Choroid plexus epithelial cell (primary cell): ENCODE results near the gene XRCC4.

ENCODE experiments used
- DNase-seq: peaks from one replicate; pipeline ENCODE4 v3.0.0-alpha.2; 2010; ENCODE audit warnings: low read depth
- H3K4me3 ChIP-seq: 2 replicates; pipeline ENCODE4 v1.5.1; 2011; ENCODE audit warnings: low read depth, mild to moderate bottlenecking, control low read depth, low read length, moderate library complexity
- TF ChIP-seq, protein P1 (sequence below): conservative IDR thresholded peaks from 2 replicates; pipeline ENCODE4 v1.5.1; 2011; ENCODE audit warnings: low read depth, mild to moderate bottlenecking, control low read depth, inconsistent platforms, low read length, moderate library complexity

Gene XRCC4

DNA sequence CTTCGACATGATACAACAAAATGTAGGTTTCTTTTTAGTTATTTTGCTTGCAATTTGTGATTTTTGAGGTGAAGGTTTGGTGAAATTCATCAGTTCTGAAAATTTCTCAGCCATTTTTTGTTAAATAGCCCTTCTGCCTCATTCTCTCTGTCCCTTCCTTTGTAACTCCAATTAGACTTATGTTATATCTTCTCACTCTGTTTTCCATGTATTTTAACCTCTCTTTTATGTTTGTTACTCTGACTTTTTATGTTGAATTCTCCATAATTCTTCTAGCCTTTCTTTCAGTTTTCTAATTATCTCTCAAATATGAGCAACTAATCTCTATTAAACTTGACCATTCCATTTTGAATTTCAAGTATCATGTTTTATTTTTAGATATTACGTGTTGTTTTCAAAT lies 222.0 kb downstream of the XRCC4 start:
- H3K4me3 ChIP-seq, result no peak overlapping the region
- TF ChIP-seq, protein P1, sequence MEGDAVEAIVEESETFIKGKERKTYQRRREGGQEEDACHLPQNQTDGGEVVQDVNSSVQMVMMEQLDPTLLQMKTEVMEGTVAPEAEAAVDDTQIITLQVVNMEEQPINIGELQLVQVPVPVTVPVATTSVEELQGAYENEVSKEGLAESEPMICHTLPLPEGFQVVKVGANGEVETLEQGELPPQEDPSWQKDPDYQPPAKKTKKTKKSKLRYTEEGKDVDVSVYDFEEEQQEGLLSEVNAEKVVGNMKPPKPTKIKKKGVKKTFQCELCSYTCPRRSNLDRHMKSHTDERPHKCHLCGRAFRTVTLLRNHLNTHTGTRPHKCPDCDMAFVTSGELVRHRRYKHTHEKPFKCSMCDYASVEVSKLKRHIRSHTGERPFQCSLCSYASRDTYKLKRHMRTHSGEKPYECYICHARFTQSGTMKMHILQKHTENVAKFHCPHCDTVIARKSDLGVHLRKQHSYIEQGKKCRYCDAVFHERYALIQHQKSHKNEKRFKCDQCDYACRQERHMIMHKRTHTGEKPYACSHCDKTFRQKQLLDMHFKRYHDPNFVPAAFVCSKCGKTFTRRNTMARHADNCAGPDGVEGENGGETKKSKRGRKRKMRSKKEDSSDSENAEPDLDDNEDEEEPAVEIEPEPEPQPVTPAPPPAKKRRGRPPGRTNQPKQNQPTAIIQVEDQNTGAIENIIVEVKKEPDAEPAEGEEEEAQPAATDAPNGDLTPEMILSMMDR, result no peak
- DNase-seq, result no peak

DNA sequence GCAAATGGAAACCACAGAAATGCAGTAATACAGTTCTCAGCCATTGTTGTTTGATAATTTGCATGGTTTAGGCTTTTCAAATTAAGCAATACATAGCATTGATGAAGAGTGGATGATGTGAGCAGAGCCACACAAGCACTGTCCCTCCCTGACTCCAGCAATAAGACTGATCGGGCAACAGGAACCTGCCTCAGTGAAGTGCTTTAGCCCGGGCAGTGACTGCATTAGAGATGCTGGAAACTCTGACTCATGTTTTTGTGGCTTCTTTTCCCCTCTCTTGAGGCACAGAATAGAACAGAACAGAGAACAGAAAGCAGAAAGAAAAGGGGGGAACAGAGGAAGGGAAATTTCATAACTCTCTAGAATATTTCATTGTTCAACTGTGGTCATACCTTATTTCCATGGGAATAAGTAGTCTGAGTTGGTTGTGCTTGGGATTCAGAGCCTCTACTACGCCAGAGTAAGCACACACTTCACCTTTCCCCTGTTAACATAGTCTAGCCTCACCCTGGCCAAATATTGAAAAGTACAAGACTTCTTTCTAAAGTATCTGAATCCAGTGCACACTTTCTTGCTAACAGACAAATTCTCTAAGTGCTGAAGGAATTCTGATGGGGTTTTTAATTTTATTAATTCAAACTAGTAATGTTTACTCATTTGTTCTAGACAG lies 229.4 kb downstream of the XRCC4 start:
- DNase-seq, result peak; percentile 94
- TF ChIP-seq, protein P1, result no peak

DNA sequence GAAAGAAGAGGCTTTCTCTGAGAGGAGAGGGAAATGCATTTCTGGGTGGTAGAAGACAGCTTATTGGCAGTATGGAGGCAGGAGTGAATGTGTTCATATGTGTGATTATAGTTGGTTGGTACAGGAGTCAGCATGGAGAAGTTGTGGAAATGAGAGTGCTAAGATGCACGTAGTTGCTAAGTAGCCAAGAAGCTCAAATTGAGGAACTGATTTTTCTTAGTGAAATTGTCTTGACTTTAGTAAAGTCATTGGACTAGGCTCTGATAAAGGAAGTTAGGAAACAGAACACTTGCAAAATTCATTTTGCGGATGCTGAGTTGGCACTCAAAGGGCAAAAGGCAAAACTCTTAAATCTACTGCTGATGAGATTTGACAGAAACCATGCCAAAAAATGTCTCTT lies 235.3 kb downstream of the XRCC4 start:
- H3K4me3 ChIP-seq, result no peak overlapping the region
- no peak for DNase-seq
- TF ChIP-seq, protein P1, result no peak

More for the DNA sequence above, 229.4 kb downstream of the XRCC4 start:
- H3K4me3 ChIP-seq, result no peak overlapping the region

DNA sequence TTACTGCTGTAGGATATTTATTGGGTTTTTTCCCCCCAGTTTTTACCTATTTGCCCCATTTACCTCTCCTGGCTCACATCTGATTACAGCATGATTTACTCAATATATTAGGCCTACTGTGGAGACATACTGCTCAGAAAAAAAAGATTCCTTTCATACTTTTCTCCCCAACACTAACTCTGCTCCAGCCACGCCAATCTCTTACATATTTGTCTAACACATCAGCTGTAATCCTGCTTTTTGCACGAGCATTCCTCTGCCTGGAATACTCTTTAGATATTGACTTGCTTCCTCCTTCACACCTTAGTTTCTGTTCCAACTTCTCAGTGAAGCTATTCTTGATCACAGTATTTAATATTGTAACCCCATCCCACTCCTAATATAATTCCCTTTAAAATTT lies 236.1 kb downstream of the XRCC4 start:
- peak; percentile 71 for DNase-seq
- H3K4me3 ChIP-seq, result no peak overlapping the region
- TF ChIP-seq, protein P1, result no peak

DNA sequence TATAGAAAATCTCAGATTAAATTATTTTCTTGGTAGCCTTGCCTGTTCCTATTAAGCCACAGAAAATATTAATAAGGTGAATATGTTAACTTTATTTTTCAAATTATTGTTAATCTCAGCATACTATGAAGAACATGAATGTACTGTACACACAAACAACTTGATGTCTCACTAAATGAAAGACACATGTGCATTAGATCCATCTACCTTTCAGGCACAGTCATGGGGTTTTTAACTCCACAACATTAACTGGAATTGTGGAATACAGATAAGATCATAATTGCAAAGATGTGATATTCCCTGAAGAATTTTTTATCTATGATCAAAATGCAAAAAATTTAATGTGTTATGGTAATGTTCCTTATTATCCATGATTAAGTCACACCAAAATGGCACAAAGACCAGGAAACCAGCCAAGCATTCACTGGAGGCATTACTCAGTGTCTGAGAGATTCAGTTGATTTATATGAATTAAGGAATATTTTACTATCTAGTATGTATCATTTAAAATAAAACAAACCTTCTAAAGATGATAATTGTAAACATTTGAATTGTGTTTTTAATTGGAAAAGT lies 244.2 kb downstream of the XRCC4 start:
- DNase-seq, result peak; percentile 14
- TF ChIP-seq, protein P1, result no peak

DNA sequence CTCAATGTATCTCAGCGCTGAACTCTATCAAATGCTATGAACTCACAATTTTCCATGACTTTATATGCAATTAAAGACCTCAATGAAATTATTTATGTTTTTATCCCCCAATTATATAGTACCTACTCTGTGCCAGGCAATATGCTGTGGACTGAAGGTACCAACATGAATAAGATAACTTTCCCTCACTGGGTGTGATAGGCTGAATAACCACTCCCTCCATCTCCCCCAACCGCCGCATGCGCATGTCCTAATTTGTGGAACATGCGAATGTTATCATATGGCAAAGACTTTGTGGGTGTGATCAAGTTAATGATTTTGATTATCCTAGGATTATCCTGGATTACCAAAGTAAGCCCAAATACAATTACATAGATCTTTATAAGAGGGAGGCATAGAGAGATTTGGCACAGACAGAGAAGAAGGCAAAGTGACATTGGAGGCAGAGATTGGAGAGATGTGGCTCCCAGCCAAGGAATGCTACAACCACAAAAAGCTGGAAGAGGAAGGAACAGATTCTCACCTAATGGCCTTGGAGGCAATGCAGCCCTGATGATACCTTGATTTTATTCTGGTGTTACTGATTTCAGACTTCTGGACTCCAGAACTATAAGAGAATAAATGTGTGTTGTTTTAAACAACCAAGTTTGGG lies 245.1 kb downstream of the XRCC4 start:
- H3K4me3 ChIP-seq, result no peak overlapping the region
- peak; percentile 11 for DNase-seq
- TF ChIP-seq, protein P1, result no peak

More for the DNA sequence above, 244.2 kb downstream of the XRCC4 start:
- H3K4me3 ChIP-seq, result no peak overlapping the region
